ENCODE results near the gene GGTA1. TPM values are rescaled to one million over a fixed set of nuclear protein-coding genes. Genes with fewer than 3 reads are reported as not detected.
A peak's percentile ranks its signal among the peaks of the same experiment; 100 is the strongest.

The GGTA1 gene
- total RNA-seq, 1 experiment from 2014 or later, result not detected

- H3K4me3 ChIP-seq (ENCODE audit: low read depth, low read length), result no peak overlapping the region
- no peaks in the 10 kb centered on the region for H3K4me1 Mint-ChIP-seq (ENCODE audit: low read depth, unreplicated experiment)
- H3K4me1 ChIP-seq, result peaks cover 14% of the 10 kb centered on the region
- TF ChIP-seq CTCF (IDR thresholded peaks at IDR 0.05; ENCODE audit: insufficient read depth in 1 of 2, low read depth in 1 of 2, low read length in 1 of 2, severe bottlenecking in 1 of 2, unreplicated experiment in 1 of 2), result no peak
- H3K36me3 Mint-ChIP-seq (ENCODE audit: insufficient read depth, unreplicated experiment), result no peaks in the 10 kb centered on the region
- no peak for DNase-seq
- intact Hi-C loops (cut with micrococcal nuclease; ENCODE audit: unreplicated experiment), result no loop called here
- H3K27ac Mint-ChIP-seq (ENCODE audit: unreplicated experiment), result no peak overlapping the region
- no peaks in the 10 kb centered on the region for H3K27me3 Mint-ChIP-seq (ENCODE audit: insufficient read depth, unreplicated experiment)
- ChIA-PET CTCF (interaction anchor here (1.0 kb wide), 1 partner anchor 14 kb away, joined by 4 read pairs; no protein-coding TSS in a partner anchor), POLR2A (no interaction called here)
- no peaks in the 10 kb centered on the region for H3K36me3 ChIP-seq (ENCODE audit: control insufficient read depth, insufficient read depth, low read length)
- H3K9me3 ChIP-seq, result no peaks in the 10 kb centered on the region
- H3K9me3 Mint-ChIP-seq (ENCODE audit: unreplicated experiment), result no peaks in the 10 kb centered on the region
- no TSS peak for BruUV-seq (replicated peaks)
- no peaks in the 10 kb centered on the region for H3K27me3 ChIP-seq (replicated peaks; ENCODE audit: control insufficient read depth, insufficient read depth, low read length)
- no peak overlapping the region for H3K4me3 Mint-ChIP-seq (ENCODE audit: unreplicated experiment)
Observed at GRCh38 chr9:121483473-121484031, 16.1 kb downstream of the GGTA1 start.

DNA sequence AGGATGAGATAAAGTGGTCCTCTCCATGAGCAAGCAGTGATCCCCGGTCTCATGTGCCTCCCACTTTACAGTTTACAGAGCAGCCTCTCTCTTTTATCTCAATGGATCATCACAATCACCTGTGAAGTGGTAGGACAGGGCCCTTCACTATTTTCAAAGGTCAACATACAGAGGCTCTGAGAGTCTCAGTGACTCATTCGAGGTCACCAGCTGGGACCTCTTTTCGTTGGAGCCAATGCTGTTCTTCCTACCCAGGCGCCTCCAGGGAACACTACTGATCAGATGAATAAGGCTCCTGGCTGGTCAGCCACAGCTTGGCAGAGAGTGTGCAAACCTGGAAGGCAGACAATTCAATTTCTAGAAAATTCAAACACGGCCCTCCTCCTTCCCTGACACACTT is 16.6 kb downstream of the GGTA1 start:
- no TSS peak for BruUV-seq (replicated peaks)
- Histone ChIP-seq H3K9me3 (no peaks in the 10 kb centered on the region), H3K4me1 (peaks cover 14% of the 10 kb centered on the region), H3K4me3 (ENCODE audit: low read depth, low read length) (no peak overlapping the region), H3K36me3 (ENCODE audit: control insufficient read depth, insufficient read depth, low read length) (no peaks in the 10 kb centered on the region), H3K27me3 (replicated peaks; ENCODE audit: control insufficient read depth, insufficient read depth, low read length) (no peaks in the 10 kb centered on the region)
- H3K27me3 Mint-ChIP-seq (ENCODE audit: insufficient read depth, unreplicated experiment), result no peaks in the 10 kb centered on the region
- H3K4me3 Mint-ChIP-seq (ENCODE audit: unreplicated experiment), result no peak overlapping the region
- DNase-seq, result peak; percentile 45 to 62
- POLR2A ChIA-PET, result no interaction called here
- CTCF ChIA-PET, result interaction anchor here (1.0 kb wide), 1 partner anchor 15 kb away, joined by 4 read pairs; no protein-coding TSS in a partner anchor
- no peaks in the 10 kb centered on the region for H3K4me1 Mint-ChIP-seq (ENCODE audit: low read depth, unreplicated experiment)
- intact Hi-C loops (cut with micrococcal nuclease; ENCODE audit: unreplicated experiment), result no loop called here
- no peaks in the 10 kb centered on the region for H3K36me3 Mint-ChIP-seq (ENCODE audit: insufficient read depth, unreplicated experiment)
- H3K27ac Mint-ChIP-seq (ENCODE audit: unreplicated experiment), result no peak overlapping the region
- no peaks in the 10 kb centered on the region for H3K9me3 Mint-ChIP-seq (ENCODE audit: unreplicated experiment)
- TF ChIP-seq CTCF (IDR thresholded peaks at IDR 0.05; ENCODE audit: insufficient read depth in 1 of 2, low read depth in 1 of 2, low read length in 1 of 2, severe bottlenecking in 1 of 2, unreplicated experiment in 1 of 2), result no peak

GRCh38 chr9:121478816-121479676 is 20.6 kb downstream of the GGTA1 start:
- no peak for TF ChIP-seq CTCF (IDR thresholded peaks at IDR 0.05; ENCODE audit: insufficient read depth in 1 of 2, low read depth in 1 of 2, low read length in 1 of 2, severe bottlenecking in 1 of 2, unreplicated experiment in 1 of 2)
- Histone ChIP-seq H3K4me1 (peaks cover 14% of the 10 kb centered on the region), H3K36me3 (ENCODE audit: control insufficient read depth, insufficient read depth, low read length) (no peaks in the 10 kb centered on the region), H3K9me3 (no peaks in the 10 kb centered on the region), H3K27me3 (replicated peaks; ENCODE audit: control insufficient read depth, insufficient read depth, low read length) (no peaks in the 10 kb centered on the region), H3K4me3 (ENCODE audit: low read depth, low read length) (no peak overlapping the region)
- POLR2A ChIA-PET, result no interaction called here
- CTCF ChIA-PET, result interaction anchor here (0.5 to 0.8 kb wide), 2 partner anchors 16 to 528 kb away, joined by 3 to 5 read pairs; no protein-coding TSS in a partner anchor
- DNase-seq, result no peak
- H3K27me3 Mint-ChIP-seq (ENCODE audit: insufficient read depth, unreplicated experiment), result no peaks in the 10 kb centered on the region
- H3K4me3 Mint-ChIP-seq (ENCODE audit: unreplicated experiment), result no peak overlapping the region
- intact Hi-C loops (cut with micrococcal nuclease; ENCODE audit: unreplicated experiment), result no loop called here
- H3K27ac Mint-ChIP-seq (ENCODE audit: unreplicated experiment), result no peak overlapping the region
- H3K9me3 Mint-ChIP-seq (ENCODE audit: unreplicated experiment), result no peaks in the 10 kb centered on the region
- H3K36me3 Mint-ChIP-seq (ENCODE audit: insufficient read depth, unreplicated experiment), result no peaks in the 10 kb centered on the region
- no TSS peak for BruUV-seq (replicated peaks)
- no peaks in the 10 kb centered on the region for H3K4me1 Mint-ChIP-seq (ENCODE audit: low read depth, unreplicated experiment)
